HEK293 (cell line): Measurements from ENCODE around the gene CS.

Source experiments
- BCL11A ChIP-seq: fragments of 450-650 bp; formaldehyde crosslinking; IDR thresholded peaks from 2 replicates; pipeline ENCODE4 v1.5.1; 2016; ENCODE audit warnings: low read depth, missing biosample characterization, missing genetic modification characterization
- EGR2 ChIP-seq: fragments of 450-650 bp; formaldehyde crosslinking; IDR thresholded peaks from 2 replicates; pipeline ENCODE4 v1.5.1; 2016; ENCODE audit warnings: low read depth, missing biosample characterization, missing genetic modification characterization
- KLF7 ChIP-seq: fragments of 450-650 bp; formaldehyde crosslinking; IDR thresholded peaks from 2 replicates; pipeline ENCODE4 v1.5.1; 2016; ENCODE audit warnings: missing biosample characterization, missing genetic modification characterization, borderline replicate concordance
- ZBTB1 ChIP-seq: fragments of 450-650 bp; formaldehyde crosslinking; IDR thresholded peaks from 2 replicates; pipeline ENCODE4 v1.5.1; 2016; ENCODE audit warnings: missing biosample characterization, missing genetic modification characterization
- ZBTB8A ChIP-seq: fragments of 450-650 bp; formaldehyde crosslinking; IDR thresholded peaks from 2 replicates; pipeline ENCODE4 v1.5.1; 2016; ENCODE audit warnings: missing biosample characterization, missing genetic modification characterization
- ZFHX2 ChIP-seq: fragments of 450-650 bp; formaldehyde crosslinking; conservative IDR thresholded peaks from 2 replicates; pipeline ENCODE4 v1.5.1; 2016; ENCODE audit warnings: missing biosample characterization, missing genetic modification characterization
- ZIC2 ChIP-seq: fragments of 450-650 bp; formaldehyde crosslinking; IDR thresholded peaks from 2 replicates; pipeline ENCODE4 v1.5.1; 2016; ENCODE audit warnings: missing biosample characterization, missing genetic modification characterization
- ZNF146 ChIP-seq: fragments of 450-650 bp; formaldehyde crosslinking; IDR thresholded peaks from 2 replicates; pipeline ENCODE4 v1.5.1; 2016; ENCODE audit warnings: missing biosample characterization, missing genetic modification characterization
- ZNF16 ChIP-seq: fragments of 450-650 bp; formaldehyde crosslinking; IDR thresholded peaks from 2 replicates; pipeline ENCODE4 v1.5.1; 2016; ENCODE audit warnings: low read depth, missing biosample characterization, missing genetic modification characterization
- ZNF274 ChIP-seq, 2 experiments: fragments of 200-500 bp in 1 of 2; fragments of 450-650 bp in 1 of 2; sonication (Bioruptor generic) in 1 of 2; formaldehyde crosslinking in 1 of 2; IDR thresholded peaks; 2 replicates each; pipeline versions ENCODE4 v1.5.1 to v1.6.1; 2014 to 2016; ENCODE audit warnings: borderline replicate concordance in 1 of 2, inconsistent platforms in 1 of 2, low read length in 1 of 2, missing biosample characterization in 1 of 2, missing genetic modification characterization in 1 of 2
- ZNF292 ChIP-seq: fragments of 450-650 bp; formaldehyde crosslinking; IDR thresholded peaks from 2 replicates; pipeline ENCODE4 v1.5.1; 2016; ENCODE audit warnings: low read depth, missing biosample characterization, missing genetic modification characterization, borderline replicate concordance
- ZNF416 ChIP-seq: fragments of 450-650 bp; formaldehyde crosslinking; IDR thresholded peaks from 2 replicates; pipeline ENCODE4 v1.5.1; 2016; ENCODE audit warnings: missing biosample characterization, missing genetic modification characterization
- ZNF529 ChIP-seq: fragments of 450-650 bp; formaldehyde crosslinking; IDR thresholded peaks from 2 replicates; pipeline ENCODE4 v1.5.1; 2017; ENCODE audit warnings: missing genetic modification characterization, missing biosample characterization; ENCODE audit not compliant: insufficient replicate concordance
- ZNF560 ChIP-seq: fragments of 450-650 bp; formaldehyde crosslinking; IDR thresholded peaks from 2 replicates; pipeline ENCODE4 v1.5.1; 2017; ENCODE audit warnings: missing biosample characterization, missing genetic modification characterization, borderline replicate concordance
- ZNF701 ChIP-seq: fragments of 450-650 bp; formaldehyde crosslinking; IDR thresholded peaks from 2 replicates; pipeline ENCODE4 v1.5.1; 2016; ENCODE audit warnings: missing biosample characterization, missing genetic modification characterization
- ZNF837 ChIP-seq: fragments of 450-650 bp; formaldehyde crosslinking; IDR thresholded peaks from 2 replicates; pipeline ENCODE4 v1.5.1; 2016; ENCODE audit warnings: missing biosample characterization, missing genetic modification characterization
- ZSCAN16 ChIP-seq: fragments of 450-650 bp; formaldehyde crosslinking; IDR thresholded peaks from 2 replicates; pipeline ENCODE4 v1.5.1; 2016; ENCODE audit warnings: missing biosample characterization, missing genetic modification characterization
- TF ChIP-seq, protein P1 (sequence below): fragments of 450-650 bp; formaldehyde crosslinking; IDR thresholded peaks from 2 replicates; pipeline ENCODE4 v1.5.1; 2016; ENCODE audit warnings: missing biosample characterization, missing genetic modification characterization
- TF ChIP-seq, protein P2 (sequence below): fragments of 450-650 bp; formaldehyde crosslinking; IDR thresholded peaks from 2 replicates; pipeline ENCODE4 v1.5.1; 2016; ENCODE audit warnings: missing biosample characterization, missing genetic modification characterization
- TF ChIP-seq, protein P3 (sequence below): fragments of 450-650 bp; formaldehyde crosslinking; IDR thresholded peaks from 2 replicates; pipeline ENCODE4 v1.5.1; 2017; ENCODE audit warnings: missing biosample characterization, missing genetic modification characterization
- TF ChIP-seq, protein P4 (sequence below): fragments of 450-650 bp; IDR thresholded peaks from 2 replicates; pipeline ENCODE4 v1.5.1; 2018; ENCODE audit warnings: missing biosample characterization, mild to moderate bottlenecking, missing genetic modification characterization
- TF ChIP-seq, protein P5 (sequence below): fragments of 450-650 bp; formaldehyde crosslinking; IDR thresholded peaks from 2 replicates; pipeline ENCODE4 v1.5.1; 2017; ENCODE audit warnings: missing biosample characterization, missing genetic modification characterization
- TF ChIP-seq, protein P6 (sequence below): fragments of 450-650 bp; formaldehyde crosslinking; IDR thresholded peaks from 2 replicates; pipeline ENCODE4 v1.5.1; 2016; ENCODE audit warnings: missing biosample characterization, missing genetic modification characterization, low read depth

Gene CS

DNA sequence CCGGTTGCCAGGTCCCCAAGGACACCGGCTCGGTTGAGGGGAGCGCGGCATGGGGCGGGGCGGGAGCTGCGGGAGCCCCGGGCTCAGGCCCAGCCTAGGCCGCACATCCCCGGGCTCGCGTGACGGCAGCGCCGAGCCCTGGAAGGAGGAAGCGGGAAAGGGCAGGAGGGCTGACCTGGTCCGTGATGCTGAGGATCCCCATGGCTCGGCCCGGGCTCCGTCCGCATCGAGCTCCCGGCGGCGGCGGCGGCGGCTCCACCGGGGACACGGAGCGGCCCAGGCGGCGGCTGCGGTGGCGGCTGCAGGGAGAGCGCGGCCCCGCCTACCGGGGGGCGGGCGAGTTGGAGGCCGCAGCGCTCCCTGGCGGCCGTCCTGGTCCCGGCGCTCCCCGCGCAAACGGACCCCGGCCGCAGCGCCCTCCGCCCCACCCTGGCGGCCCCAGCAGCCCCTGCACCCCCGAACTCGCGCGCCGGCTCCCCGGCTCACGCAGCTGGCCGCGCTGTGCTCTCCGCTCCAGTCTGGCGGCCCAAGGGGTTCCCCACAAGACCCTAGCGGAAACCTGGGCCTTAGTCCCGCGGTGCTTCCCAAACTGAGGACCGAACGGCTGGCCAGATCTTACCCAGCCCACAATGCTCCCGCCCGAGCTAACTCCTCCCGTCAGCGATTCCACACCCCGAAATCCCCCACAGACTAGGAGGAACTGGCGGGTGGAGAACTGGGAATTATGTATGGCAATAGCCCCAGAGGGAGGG, 41.9 kb downstream of the CS start, which contains the start of gene ANKRD52 (continued):
- TF ChIP-seq, protein P1, sequence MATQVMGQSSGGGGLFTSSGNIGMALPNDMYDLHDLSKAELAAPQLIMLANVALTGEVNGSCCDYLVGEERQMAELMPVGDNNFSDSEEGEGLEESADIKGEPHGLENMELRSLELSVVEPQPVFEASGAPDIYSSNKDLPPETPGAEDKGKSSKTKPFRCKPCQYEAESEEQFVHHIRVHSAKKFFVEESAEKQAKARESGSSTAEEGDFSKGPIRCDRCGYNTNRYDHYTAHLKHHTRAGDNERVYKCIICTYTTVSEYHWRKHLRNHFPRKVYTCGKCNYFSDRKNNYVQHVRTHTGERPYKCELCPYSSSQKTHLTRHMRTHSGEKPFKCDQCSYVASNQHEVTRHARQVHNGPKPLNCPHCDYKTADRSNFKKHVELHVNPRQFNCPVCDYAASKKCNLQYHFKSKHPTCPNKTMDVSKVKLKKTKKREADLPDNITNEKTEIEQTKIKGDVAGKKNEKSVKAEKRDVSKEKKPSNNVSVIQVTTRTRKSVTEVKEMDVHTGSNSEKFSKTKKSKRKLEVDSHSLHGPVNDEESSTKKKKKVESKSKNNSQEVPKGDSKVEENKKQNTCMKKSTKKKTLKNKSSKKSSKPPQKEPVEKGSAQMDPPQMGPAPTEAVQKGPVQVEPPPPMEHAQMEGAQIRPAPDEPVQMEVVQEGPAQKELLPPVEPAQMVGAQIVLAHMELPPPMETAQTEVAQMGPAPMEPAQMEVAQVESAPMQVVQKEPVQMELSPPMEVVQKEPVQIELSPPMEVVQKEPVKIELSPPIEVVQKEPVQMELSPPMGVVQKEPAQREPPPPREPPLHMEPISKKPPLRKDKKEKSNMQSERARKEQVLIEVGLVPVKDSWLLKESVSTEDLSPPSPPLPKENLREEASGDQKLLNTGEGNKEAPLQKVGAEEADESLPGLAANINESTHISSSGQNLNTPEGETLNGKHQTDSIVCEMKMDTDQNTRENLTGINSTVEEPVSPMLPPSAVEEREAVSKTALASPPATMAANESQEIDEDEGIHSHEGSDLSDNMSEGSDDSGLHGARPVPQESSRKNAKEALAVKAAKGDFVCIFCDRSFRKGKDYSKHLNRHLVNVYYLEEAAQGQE (tag by site-specific recombination): no peak
- no peak for TF ChIP-seq ZNF274 (IDR thresholded peaks at IDR 0.05; ENCODE audit: low read length)
- TF ChIP-seq ZNF274 (tag by site-specific recombination; IDR thresholded peaks at IDR 0.05; ENCODE audit: borderline replicate concordance): no peak
- no peak for TF ChIP-seq KLF7 (tag by site-specific recombination)
- no peak for TF ChIP-seq EGR2 (tag by site-specific recombination)
- TF ChIP-seq ZBTB1 (tag by site-specific recombination): no peak
- no peak for TF ChIP-seq ZNF416
- TF ChIP-seq ZIC2 (tag by site-specific recombination): peak; percentile 39; the same call in 1 of the 2 replicates
- TF ChIP-seq ZNF292 (tag by site-specific recombination): no peak
- TF ChIP-seq, protein P2, sequence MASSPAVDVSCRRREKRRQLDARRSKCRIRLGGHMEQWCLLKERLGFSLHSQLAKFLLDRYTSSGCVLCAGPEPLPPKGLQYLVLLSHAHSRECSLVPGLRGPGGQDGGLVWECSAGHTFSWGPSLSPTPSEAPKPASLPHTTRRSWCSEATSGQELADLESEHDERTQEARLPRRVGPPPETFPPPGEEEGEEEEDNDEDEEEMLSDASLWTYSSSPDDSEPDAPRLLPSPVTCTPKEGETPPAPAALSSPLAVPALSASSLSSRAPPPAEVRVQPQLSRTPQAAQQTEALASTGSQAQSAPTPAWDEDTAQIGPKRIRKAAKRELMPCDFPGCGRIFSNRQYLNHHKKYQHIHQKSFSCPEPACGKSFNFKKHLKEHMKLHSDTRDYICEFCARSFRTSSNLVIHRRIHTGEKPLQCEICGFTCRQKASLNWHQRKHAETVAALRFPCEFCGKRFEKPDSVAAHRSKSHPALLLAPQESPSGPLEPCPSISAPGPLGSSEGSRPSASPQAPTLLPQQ: no peak; the same call in 1 of the 2 replicates
- TF ChIP-seq ZNF16: no peak
- TF ChIP-seq, protein P3, sequence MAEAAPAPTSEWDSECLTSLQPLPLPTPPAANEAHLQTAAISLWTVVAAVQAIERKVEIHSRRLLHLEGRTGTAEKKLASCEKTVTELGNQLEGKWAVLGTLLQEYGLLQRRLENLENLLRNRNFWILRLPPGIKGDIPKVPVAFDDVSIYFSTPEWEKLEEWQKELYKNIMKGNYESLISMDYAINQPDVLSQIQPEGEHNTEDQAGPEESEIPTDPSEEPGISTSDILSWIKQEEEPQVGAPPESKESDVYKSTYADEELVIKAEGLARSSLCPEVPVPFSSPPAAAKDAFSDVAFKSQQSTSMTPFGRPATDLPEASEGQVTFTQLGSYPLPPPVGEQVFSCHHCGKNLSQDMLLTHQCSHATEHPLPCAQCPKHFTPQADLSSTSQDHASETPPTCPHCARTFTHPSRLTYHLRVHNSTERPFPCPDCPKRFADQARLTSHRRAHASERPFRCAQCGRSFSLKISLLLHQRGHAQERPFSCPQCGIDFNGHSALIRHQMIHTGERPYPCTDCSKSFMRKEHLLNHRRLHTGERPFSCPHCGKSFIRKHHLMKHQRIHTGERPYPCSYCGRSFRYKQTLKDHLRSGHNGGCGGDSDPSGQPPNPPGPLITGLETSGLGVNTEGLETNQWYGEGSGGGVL (tag by site-specific recombination): peak; percentile 72
- no peak for TF ChIP-seq ZNF529 (tag by site-specific recombination)
- TF ChIP-seq ZNF701 (tag by site-specific recombination): no peak
- TF ChIP-seq, protein P4, sequence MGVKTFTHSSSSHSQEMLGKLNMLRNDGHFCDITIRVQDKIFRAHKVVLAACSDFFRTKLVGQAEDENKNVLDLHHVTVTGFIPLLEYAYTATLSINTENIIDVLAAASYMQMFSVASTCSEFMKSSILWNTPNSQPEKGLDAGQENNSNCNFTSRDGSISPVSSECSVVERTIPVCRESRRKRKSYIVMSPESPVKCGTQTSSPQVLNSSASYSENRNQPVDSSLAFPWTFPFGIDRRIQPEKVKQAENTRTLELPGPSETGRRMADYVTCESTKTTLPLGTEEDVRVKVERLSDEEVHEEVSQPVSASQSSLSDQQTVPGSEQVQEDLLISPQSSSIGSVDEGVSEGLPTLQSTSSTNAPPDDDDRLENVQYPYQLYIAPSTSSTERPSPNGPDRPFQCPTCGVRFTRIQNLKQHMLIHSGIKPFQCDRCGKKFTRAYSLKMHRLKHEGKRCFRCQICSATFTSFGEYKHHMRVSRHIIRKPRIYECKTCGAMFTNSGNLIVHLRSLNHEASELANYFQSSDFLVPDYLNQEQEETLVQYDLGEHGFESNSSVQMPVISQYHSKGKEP (tag by site-specific recombination): peak; percentile 50; the same call in 1 of the 2 replicates
- TF ChIP-seq, protein P5, sequence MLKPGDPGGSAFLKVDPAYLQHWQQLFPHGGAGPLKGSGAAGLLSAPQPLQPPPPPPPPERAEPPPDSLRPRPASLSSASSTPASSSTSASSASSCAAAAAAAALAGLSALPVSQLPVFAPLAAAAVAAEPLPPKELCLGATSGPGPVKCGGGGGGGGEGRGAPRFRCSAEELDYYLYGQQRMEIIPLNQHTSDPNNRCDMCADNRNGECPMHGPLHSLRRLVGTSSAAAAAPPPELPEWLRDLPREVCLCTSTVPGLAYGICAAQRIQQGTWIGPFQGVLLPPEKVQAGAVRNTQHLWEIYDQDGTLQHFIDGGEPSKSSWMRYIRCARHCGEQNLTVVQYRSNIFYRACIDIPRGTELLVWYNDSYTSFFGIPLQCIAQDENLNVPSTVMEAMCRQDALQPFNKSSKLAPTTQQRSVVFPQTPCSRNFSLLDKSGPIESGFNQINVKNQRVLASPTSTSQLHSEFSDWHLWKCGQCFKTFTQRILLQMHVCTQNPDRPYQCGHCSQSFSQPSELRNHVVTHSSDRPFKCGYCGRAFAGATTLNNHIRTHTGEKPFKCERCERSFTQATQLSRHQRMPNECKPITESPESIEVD (tag by site-specific recombination): no peak
- TF ChIP-seq ZNF837 (tag by site-specific recombination): no peak
- TF ChIP-seq ZNF146 (tag by site-specific recombination): no peak; the same call in 1 of the 2 replicates
- TF ChIP-seq ZSCAN16: peak; percentile 26; the same call in 1 of the 2 replicates
- TF ChIP-seq ZNF560 (tag by site-specific recombination): no peak
- TF ChIP-seq ZFHX2 (tag by site-specific recombination): peak; percentile 16; the same call in 1 of the 2 replicates
- TF ChIP-seq, protein P6, sequence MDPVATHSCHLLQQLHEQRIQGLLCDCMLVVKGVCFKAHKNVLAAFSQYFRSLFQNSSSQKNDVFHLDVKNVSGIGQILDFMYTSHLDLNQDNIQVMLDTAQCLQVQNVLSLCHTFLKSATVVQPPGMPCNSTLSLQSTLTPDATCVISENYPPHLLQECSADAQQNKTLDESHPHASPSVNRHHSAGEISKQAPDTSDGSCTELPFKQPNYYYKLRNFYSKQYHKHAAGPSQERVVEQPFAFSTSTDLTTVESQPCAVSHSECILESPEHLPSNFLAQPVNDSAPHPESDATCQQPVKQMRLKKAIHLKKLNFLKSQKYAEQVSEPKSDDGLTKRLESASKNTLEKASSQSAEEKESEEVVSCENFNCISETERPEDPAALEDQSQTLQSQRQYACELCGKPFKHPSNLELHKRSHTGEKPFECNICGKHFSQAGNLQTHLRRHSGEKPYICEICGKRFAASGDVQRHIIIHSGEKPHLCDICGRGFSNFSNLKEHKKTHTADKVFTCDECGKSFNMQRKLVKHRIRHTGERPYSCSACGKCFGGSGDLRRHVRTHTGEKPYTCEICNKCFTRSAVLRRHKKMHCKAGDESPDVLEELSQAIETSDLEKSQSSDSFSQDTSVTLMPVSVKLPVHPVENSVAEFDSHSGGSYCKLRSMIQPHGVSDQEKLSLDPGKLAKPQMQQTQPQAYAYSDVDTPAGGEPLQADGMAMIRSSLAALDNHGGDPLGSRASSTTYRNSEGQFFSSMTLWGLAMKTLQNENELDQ (tag by site-specific recombination): no peak
- TF ChIP-seq BCL11A (tag by site-specific recombination): no peak
- TF ChIP-seq ZBTB8A (tag by site-specific recombination): peak; percentile 51
